Measurements from ENCODE around the gene PRKAA1.
"Not testable (repeated sequence)": the region's sequence is repeated elsewhere in the genome, so short reads cannot be mapped to it uniquely, and the experiment has no call there.

PRKAA1 gene

DNA sequence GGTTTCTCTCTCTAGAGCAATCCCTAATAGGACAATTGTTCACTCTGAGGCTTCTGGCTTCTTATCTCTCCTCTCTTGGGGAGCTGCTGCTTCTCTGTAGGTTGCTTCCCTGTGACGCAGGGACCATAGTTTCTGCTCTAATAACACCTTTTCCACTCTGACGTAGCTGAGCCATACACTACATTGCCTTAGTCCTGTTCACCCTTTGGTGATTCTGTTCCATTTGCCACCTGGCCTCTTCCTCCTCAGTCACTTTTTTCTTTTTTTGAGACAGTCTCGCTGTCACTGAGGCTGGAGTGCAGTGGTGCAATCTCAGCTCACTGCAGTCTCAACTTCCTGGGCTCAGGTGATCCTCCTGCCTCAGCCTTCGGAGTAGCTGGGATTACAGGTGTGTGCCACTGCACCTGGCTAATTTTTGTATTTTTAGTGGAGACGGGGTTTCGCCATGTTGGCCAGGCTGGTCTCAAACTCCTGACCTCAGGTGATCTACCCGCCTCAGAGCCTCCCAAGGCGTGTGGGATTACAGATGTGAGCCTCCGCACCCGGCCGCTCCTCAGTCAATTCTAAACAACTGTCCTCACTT lies 27.4 kb upstream of the PRKAA1 start:
- not testable (repeated sequence) for DNase-seq

- no peak for DNase-seq
Observed at GRCh38 chr5:40823459-40823858, 25.3 kb upstream of the PRKAA1 start.

DNA sequence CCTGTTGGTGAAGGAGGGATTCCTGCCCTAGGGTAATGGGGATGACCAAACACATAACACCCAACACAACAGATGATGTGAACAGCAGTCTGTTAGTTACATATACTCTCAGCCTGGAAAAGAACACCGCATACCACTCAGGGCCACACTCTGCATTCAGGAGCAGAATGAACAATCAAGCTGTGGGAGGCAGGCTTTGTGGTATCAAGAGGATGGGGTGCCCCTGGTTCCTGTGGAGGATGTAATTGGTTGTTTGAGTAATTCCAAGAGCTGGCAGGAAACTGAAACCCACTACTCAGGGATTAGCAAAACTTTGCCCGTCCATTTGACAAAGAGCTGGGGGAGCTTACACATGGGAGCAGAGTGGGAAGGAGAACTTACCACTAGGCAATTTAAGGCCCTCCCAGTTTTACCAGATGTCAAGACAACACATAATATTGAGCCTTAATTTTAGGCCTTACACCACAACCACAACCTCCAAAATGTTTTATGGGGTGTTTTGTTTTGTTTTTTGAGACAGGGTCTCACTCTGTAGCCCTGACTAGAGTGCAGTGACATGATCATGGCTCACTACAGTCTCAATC lies 15.6 kb upstream of the PRKAA1 start:
- DNase-seq, result no peak

DNA sequence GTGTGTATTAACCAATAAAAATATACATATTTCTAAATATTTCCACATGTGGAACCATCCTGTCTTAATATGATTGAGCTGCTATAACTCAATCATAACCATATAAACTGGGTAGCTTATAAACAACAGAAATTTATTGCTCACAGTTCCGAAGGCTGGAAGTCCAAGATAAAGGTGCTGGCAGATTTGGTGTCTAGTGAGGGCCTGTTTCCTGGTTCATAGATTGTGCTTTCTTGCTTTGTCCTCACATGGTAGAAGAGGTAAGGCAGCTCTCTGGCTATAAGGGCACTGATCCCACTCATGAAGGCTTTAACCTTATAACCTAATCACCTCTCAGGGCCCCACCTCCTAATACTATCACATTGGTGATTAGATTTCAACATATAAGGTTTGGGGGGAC lies 14.0 kb upstream of the PRKAA1 start:
- no peak for DNase-seq

GRCh38 chr5:40801771-40802562 lies 3.8 kb upstream of the PRKAA1 start:
- no peak for DNase-seq

- no peak for DNase-seq
Observed at GRCh38 chr5:40799258-40799657, 1.1 kb upstream of the PRKAA1 start.

DNA sequence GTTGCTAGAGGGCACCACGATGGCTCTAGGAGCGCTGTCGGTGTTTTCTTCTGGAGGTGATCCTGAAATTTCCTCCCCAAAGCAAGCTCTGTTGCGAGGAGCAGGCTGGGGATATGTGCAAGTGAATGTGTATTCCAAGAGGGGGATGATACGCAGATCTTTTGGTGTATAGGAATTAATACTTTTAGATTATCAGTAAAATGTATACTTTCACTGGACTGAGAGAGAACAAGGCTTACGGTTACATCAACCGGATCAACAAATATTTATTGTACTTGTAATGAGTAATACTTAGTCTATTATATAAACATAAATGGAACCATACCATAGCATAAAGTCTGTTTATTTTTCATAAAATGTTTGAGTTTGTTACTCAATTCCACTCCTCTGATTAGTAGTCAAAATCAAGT lies 632 bp upstream of the PRKAA1 start:
- DNase-seq, result no peak

DNA sequence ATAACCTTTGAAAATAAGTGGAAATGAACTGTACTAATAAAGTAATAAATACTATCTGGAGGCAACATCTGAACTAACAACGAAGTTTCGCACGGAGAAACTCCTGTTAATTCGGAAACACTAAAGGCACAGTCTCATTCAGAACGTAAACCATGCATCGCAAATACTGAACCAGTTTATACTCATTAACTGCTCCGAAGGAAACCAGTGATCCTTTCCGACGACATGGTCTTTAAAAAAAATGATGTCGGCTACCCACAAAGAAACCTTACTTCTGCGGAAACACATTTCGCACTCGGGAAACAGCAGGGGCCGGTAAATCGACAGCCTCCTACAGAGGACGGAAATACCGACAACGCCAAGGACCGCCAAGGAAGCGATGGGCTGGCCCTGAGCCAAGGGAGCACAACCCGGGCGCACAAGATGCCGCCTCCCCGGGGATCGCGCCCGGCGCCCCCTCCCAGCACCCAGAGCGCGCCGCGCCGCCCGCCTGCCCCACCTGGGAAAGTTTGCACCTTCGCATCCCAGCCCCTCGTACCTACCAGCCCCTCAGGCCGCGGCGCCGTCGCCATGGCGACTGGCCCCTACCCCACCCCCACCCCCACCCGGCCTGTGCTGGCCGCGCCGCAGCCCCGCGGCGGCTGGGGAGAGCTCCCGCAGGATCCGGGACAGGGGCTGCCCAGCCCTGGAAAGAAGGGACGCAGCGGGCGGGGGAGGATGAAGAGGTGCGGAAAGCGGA lies 732 bp downstream of the PRKAA1 start:
- peak; percentile 19 for DNase-seq

DNA sequence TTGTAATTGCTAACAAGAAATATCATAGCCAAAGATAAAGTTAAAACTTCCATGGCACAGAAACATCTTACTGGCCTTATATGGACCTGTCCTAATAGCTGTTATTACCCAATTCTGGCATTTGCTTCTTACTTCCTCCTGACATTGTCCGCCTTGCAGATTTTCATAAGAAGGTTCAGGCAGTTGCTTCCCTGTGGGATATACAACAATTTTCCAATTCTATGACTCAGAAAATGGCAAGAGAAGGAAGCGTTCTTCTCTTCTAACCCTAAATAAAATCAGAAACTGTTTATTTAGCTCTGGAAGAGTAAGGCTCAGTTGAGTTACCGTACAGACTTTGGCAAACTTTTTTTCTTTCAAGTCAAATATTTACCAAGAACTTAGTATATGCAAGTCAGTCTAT lies 1.7 kb downstream of the PRKAA1 start:
- DNase-seq, result no peak

- DNase-seq, result not testable (repeated sequence)
Observed at GRCh38 chr5:40794877-40795276, 3.3 kb downstream of the PRKAA1 start.

GRCh38 chr5:40794340-40794739 lies 3.8 kb downstream of the PRKAA1 start:
- not testable (repeated sequence) for DNase-seq

DNA sequence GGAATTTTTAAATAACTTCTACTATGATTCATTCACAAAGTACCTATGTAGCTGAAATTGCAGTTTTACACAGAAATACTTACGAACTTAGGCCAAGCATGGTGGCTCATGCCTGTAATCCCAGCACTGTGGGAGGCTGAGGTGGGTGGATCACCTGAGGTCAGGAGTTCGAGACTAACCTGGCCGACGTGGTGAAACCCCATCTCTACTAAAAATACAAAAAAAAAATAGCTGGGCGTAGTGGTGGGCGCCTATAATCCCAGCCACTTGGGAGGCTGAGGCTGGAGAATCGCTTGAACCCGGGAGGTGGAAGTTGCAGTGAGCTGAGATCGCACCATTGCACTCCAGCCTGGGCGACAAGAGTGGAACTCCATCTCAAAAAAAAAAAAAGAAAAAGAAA lies 5.5 kb downstream of the PRKAA1 start:
- DNase-seq, result not testable (repeated sequence)

GRCh38 chr5:40791715-40792139 lies 6.4 kb downstream of the PRKAA1 start:
- DNase-seq, result no peak

DNA sequence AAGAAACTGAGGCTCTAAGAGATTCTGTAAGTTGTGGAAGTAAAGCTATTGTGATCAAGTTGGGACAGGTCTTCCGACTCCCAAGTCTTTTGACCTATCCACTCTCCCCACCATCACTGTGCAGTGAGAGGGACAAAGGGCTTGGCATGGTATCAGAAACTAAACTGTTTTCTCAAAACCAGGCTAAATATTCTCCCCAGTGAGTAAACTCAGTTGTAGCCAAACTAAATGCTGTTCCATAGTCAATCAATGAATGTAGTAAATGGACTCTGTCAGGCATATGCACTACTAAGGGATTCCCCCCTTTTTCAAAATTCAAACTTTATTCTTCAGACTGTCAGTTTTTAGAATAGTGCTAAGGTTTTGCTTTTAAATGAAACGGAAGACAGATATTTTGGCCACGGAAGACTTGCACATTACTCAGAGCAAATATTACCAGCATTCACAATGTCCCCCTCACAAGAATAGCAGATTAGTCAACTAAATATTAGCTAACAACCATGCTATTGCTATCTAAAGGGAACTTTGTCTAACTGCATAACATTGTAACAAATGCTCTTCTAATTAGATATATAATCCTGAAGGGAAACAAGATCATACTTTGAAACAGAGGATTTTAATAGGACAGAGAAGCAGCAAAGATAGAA lies 7.1 kb downstream of the PRKAA1 start:
- no peak for DNase-seq

- not testable (repeated sequence) for DNase-seq
Observed at GRCh38 chr5:40788941-40789340, 9.2 kb downstream of the PRKAA1 start.

DNA sequence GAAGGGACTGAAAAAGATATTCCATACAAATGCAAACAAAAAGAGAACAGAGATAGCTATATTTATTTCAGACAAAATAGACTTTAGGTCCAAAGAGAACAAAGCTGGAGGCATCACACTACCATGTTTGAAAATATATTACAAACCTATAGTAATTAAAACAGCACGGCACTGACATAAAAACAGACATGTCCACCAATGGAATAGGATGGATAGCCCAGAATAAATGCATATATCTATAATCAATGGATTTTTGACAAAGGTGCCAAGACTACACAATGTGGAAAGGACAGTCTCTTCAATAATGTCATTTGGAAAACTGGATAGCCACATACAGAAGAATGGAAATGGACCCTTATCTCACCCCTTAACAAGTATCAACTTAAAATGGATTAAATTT lies 10.2 kb downstream of the PRKAA1 start:
- DNase-seq, result no peak

GRCh38 chr5:40786664-40787063 lies 11.5 kb downstream of the PRKAA1 start:
- DNase-seq, result not testable (repeated sequence)

GRCh38 chr5:40784916-40785315 lies 13.3 kb downstream of the PRKAA1 start:
- DNase-seq, result no peak

GRCh38 chr5:40784027-40784653 lies 14.0 kb downstream of the PRKAA1 start:
- no peak for DNase-seq

DNA sequence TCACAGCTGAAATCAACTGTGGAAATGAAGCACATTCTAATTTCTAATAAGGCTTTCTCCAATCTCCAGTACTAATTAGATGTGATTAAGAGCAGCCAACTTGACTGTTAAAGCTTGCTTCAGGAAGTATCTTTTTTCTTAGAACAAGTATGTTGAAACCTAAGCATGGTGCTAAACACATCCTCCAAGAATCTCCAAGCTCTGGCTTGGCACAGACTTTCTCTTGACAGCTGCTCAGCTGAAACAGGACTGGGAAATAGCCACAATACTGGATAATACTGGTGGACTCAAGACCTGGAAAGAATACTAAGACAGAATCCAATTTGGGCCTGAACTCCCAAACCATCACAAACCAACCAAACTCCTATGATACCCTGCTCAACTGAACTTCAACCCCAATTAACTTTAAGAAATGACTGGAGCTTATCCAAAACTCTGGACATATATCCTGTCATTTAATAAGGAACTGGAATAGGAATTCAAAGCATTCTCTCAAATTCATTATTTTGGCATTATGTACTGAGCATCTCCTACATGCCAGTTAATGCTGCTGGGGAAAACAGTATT lies 16.2 kb downstream of the PRKAA1 start:
- no peak for DNase-seq

- DNase-seq, result no peak
Observed at GRCh38 chr5:40780858-40781257, 17.3 kb downstream of the PRKAA1 start.

- DNase-seq, result no peak
Observed at GRCh38 chr5:40780199-40780598, 18.0 kb downstream of the PRKAA1 start.

Data from SIG-M5 (cell line).